Left hindlimb (tissue), 1 donor: Measurements from ENCODE around the gene CAPN14.

Experiments used
- DNase-seq: peaks from one replicate; pipeline ENCODE4 v3.0.0-alpha.2; 2018

Gene CAPN14

GRCh38 chr2:31138037-31138962, 79.0 kb downstream of the CAPN14 start, which contains the start of gene GALNT14:
TSS of gene GALNT14 (minus strand) at chr2:31138440. CDS start at chr2:31138086, 354 bp downstream.
- peak; percentile 62 for DNase-seq

GRCh38 chr2:31137211-31138036, 79.9 kb downstream of the CAPN14 start:
- peak; percentile 34 for DNase-seq

- no peak for DNase-seq
Measured at GRCh38 chr2:31136732-31137131, 80.6 kb downstream of the CAPN14 start.

- DNase-seq, result no peak
Measured at GRCh38 chr2:31136000-31136399, 81.3 kb downstream of the CAPN14 start.

GRCh38 chr2:31134480-31134879, 82.8 kb downstream of the CAPN14 start:
- no peak for DNase-seq

GRCh38 chr2:31132786-31133185, 84.5 kb downstream of the CAPN14 start:
- DNase-seq, result no peak

- DNase-seq, result no peak
Measured at GRCh38 chr2:31131871-31132270, 85.4 kb downstream of the CAPN14 start.

GRCh38 chr2:31129375-31130171, 87.7 kb downstream of the CAPN14 start:
- no peak for DNase-seq

- DNase-seq, result no peak
Measured at GRCh38 chr2:31127931-31128330, 89.4 kb downstream of the CAPN14 start.

- DNase-seq, result no peak
Measured at GRCh38 chr2:31125918-31126695, 91.2 kb downstream of the CAPN14 start.

- DNase-seq, result no peak
Measured at GRCh38 chr2:31124904-31125303, 92.4 kb downstream of the CAPN14 start.
